KBM-7 (cell line): ENCODE data around the gene SSBP1.
A peak's percentile ranks its signal among the peaks of the same experiment; 100 is the strongest.

Experiments
- DNase-seq: peaks from one replicate; pipeline ENCODE4 v3.0.0-alpha.2; 2015
- in situ Hi-C: fragments of 300-500 bp; cut with MboI; formaldehyde crosslinking; loops from 2 replicates; pipeline ENCODE4 v1.14.3; 2020; ENCODE audit warnings: low sequenced_read_pairs, low pct_unique_long_range_greater_than_20kb, mixed read lengths

Gene SSBP1

DNA sequence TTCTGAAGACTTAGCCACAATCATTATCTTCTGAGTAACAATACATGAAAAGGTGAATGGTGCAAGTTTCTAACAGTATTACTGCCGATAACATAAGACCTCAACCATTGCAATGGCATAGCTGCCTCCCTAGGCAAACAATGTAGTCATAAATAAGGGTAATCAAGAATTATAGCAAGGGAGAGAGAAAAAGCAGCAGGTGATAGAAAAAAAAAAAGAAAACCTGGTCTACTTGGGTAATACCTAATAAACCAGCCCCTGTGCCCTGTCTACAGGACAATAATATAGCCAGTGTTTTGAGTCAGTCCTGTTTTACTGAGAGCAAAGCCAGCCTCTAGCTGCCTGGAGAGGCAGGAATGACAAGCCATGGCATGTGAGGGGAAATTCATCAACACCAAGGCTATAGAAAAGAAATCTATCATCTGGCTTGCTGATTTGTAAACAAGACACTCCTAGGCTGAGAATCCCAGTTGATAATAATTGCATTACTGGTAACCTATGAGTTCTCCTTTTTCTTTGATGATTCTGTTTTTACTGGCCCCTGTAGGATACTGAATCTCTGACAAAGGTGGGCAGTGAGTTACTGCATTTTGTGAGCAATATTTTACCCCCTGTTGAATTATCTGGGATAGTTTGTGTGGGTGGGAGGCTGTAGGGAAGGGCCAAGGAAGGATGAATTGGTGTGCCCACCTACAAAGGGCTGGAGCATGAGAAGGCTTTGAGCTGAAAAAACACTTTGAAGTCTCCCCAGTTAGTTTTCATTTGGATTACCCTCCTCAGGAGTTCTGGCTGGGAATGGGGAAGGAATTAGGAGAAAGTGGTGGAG lies 31.7 kb upstream of the SSBP1 start:
- in situ Hi-C loops, result no loop called here
- no peak for DNase-seq

DNA sequence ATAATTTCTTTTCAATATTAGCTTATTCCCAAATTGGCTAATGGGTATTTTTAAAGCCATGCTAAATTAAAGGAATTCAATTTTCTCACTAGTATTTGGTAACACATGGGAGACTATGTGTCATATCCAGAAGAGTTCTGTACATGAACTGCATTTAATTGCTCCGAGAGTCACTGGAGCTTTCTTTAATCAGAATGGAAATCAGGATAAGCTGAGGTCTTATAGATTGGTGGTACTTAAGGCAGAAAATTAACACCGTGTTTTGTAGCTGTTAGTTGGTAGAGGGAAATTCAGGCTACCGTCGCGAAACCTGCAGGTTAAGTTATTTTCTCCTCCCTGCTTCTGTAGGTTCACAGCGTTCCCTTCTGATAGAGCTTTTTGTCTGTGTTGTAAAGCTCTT lies 29.8 kb upstream of the SSBP1 start, which contains the start of gene WEE2:
Gene WEE2 (plus strand): TSS at position 3 of the 400 bp plus-strand sequence. CDS start 406 bp downstream, outside the sequence.
- in situ Hi-C loops, result no loop called here

DNA sequence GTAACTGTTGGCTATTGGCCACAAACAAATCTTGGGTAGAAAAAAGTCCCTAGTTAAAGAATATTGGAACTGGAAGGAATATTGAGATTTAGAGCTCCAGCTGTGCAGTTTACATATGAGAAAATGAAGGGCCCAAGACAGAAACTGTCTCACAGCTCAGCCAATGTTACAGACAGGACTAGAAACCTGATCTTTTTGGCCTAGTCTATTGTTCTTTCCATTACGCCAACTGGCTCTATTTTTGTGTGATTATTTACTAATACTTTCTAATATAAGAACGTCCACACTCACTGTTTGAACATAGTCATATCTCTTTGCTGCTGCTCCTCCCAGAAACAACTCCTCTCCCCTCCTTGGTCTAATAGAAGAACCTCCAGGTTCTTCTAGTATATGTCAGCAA lies 28.8 kb upstream of the SSBP1 start:
- in situ Hi-C loops, result no loop called here

More for the DNA sequence above, 29.8 kb upstream of the SSBP1 start, which contains the start of gene WEE2:
- no peak for DNase-seq

DNA sequence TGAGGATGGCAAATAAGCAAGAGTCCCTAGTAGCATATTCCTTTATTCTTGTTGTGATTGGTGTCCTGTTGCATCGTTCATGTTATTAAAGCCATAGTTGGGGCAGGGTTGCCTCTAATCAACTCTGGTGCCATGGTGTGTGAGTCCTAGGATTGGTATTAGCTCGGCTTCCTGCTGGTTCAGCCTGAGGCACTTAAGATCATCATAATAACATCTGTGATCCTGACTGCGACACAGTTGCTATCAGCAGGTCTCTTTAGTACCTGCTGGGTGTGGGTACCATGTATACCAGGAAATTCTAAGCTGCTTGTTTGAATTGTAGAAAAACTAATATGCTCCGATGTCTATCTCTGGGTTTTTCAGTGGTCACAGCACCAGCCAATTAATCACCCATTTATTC lies 28.4 kb upstream of the SSBP1 start:
- DNase-seq, result no peak
- in situ Hi-C loops, result no loop called here

More for the DNA sequence above, 28.8 kb upstream of the SSBP1 start:
- DNase-seq, result no peak

DNA sequence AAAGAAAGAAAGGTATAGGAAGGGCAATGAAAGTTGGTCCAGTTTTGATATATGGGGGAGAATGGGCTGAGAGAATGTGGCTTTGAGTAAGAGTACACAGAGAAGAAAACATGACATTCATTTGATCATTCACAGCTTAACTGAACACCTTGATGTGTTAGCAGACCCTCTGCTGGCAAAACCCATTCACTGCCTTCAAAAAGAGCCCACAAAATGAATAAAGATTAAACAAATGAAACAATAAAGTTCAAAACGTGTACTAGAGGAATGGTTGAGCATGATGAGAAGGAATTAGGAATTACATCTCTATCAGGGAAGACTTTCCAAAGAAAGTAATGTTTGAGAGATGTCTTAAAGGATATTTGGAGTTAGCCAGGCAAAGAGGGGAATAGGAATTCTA lies 27.9 kb upstream of the SSBP1 start:
- in situ Hi-C loops, result no loop called here
- DNase-seq, result no peak

DNA sequence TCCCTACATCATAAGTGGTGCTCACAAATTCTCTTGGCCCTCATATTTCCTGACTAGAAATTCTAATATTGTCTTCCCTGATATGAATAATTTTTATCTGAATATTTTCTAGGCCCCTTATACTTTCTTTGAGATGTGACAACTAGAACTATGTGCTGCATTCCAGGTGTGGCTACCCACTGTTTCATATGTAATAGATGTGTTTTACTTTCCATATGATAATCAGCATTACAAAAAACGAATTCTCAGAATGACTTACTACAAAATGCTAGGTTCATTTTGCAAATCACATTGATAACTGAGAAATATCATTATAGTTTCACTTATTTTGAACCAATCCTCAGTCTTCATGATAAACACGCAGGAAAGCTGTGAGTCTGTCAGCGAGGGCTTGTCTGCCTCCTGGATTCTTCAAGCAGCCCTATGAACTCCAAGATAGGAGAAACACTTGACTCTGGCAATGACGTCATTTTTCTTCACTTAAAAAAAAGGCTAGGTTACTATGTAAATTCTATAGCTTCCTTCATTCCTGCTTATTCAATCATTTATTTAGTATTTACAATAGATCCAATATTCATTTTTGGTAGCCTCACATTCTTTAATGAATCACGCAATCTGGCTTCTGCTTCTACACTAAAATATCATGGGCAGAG lies 25.4 kb upstream of the SSBP1 start:
- no peak for DNase-seq
- in situ Hi-C loops, result no loop called here

DNA sequence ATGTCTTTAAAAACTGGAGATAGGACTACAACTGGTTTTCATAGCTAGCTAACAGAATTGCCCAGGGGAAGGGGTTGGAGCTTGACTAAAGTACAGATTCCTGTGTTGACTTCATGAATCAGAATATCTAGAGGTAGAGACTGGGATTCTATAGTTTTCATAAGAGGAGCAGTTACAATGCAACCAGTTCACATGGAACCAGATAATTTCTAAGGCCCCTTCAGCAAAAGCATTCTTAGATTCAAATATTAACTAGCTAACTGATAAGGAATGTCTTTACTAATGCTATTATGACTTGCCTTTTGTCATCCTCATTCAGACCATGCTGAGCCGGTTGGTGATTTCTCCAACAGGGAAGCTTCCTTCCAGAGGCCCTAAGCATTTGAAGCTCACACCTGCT lies 24.3 kb upstream of the SSBP1 start:
- in situ Hi-C loops, result no loop called here

DNA sequence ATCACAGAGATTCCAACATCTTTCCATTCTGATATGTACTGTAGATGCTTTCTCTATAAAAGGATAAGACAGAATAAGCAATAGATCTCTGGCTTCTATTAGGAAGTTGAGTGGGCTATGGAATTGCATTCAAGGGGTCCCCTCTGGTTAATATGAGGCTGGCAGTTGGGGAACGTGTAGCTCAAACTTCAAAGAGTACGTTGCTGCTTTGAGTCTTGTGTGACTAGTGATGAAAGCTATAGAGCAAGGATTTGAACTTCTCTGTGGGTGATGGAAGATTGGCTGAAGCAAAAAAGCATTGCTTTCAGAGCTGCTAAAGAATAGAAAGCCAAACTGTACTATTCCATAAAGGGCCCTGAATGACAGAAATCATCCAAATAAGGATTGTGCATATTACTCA lies 23.6 kb upstream of the SSBP1 start:
- in situ Hi-C loops, result no loop called here
- no peak for DNase-seq

More for the DNA sequence above, 24.3 kb upstream of the SSBP1 start:
- DNase-seq, result no peak

DNA sequence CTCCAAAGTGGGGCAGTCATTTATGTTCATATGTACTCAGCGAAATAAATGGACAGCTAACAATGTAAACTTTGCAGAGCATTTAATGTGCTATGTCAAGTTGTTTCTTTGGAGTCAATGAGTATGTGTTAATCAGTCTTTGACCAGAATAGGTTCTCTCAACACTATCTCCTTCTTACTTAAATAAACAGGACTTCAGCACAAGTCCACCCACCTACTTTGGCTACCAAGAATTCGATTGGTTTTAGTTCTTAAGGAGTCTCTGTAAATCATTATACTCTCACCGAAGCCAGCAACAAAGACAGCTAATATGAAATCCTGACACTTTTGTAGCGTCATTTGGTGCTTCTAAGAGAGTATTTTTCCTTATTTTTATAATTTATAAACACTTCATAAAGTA lies 23.1 kb upstream of the SSBP1 start:
- in situ Hi-C loops, result no loop called here
- DNase-seq, result no peak

DNA sequence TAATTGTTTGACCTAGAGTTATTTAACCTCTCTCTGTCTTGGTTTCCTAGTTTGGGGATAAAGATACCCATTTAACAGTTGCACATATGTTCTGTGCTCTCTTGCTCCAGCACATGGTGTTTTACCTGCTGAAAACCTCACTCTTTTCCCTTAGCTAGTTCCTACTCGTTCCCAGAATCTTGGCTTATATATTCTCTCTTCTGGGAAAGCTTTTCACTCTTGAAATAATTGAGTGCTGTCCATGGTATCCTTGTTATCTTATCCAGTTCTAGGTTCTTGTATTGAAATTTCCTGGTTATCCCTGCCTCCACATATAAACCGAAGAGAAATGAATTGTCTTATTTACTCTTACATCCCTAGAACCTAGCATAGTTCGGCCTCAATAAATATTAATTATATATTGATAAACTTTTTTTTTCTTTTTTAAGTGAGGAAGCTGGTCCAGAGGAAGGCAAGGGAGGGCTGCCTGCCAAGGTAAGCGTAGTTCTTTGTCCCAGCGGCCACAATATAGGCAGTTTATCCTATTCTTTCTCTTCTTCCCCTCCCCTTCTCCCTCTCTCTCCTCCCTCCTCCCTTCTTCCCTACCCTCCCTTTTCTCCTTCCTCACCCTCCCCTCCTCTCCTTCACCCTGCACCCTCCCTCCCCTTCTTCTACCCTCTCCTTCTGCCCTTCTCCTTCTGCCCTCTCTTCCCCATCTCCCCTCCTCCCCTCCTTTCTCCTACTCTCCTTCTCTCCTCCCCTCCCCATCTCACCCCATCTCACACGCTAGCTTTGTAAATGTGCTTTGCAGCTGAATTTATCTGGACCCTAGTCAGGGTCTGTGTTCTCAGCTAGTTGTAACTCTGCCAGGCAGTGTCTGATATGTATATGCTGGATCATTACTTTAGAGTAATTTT lies 22.1 kb upstream of the SSBP1 start:
- in situ Hi-C loops, result no loop called here
- no peak for DNase-seq

DNA sequence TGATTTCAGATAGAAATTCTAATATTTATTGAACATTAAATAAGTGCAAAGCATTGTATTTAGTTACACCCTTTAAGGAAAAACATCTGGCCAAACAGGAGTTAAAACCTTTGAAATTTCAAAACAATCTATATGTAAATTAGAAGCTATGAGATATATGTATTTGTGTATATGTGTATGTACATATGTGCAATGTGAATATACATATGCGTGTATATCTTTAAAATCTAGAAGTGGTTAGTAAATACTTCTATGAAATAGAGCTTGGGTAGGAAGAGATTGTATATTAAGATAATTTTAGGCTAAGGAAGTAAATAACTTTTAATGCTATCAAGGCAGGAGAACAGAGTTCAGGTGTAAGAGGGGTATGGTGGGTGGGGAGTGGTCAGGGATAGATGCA lies 20.7 kb upstream of the SSBP1 start:
- in situ Hi-C loops, result no loop called here
- no peak for DNase-seq

DNA sequence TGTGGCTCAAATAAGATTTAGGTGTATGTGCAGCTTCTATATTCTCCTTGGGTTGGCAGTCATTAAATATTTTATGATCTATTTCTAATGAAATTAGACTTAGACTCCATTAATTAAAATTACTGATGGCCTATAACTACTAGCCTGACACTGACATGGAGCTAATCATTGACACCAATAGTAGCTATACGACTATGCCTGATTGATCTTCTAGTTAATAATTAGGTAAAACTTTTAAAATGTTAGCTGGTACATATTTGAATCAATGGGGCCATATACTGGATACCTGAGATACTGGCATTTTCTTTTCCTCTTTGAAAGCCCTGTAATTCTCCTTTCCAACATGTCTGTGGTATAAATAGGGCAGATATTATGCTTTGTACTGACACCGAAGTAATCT lies 15.6 kb upstream of the SSBP1 start:
- DNase-seq, result no peak
- in situ Hi-C loops, result no loop called here

DNA sequence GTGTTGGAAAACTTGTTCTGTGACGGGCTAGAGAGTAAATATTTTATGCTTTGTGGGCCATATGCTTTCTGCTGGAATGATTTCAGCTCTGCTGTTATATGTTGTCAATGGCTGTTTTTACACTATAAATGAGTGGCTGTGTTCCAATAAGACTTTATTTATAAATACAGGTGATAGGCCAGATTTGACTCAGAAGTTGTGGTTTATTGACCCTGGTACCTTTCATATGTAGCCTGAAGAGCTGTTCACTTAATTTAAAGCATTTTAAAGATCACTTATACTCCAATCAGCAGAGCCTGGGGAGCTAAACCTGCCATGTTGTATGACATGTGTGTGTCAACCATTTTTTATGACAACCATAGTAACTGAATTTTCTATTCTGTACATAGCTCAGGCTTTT lies 9.1 kb upstream of the SSBP1 start:
- DNase-seq, result no peak
- in situ Hi-C loops, result no loop called here

DNA sequence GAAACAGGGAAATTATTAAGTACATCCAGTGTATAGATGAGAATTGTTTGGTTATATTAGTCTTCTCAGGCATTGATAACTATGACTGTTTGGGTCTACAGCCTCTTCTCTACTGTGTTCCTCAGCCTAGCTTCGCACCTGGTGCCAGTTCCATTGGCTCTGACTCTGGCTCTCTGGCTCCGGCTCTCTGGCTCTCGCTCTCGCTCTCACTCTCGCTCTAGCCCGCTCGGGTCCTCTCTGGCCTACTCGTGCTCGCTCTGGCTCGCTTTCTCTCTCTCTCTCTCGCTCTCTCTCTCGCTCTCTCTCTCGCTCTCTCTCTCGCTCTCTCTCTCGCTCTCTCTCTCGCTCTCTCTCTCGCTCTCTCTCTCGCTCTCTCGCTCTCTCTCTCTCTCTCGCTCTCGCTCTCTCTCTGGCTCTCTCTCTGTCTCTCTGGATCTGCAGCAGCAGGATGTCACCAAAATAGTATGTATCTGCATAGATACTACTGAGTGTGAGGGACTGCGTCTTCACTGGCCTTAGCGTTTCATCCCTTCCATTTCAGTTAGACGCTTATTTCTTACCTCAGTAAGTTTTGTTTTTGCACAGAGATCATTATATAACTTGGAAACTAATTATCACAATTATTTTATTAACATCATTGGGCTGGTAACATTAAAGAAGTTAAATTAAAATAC lies 6.5 kb upstream of the SSBP1 start:
- no peak for DNase-seq
- in situ Hi-C loops, result no loop called here

DNA sequence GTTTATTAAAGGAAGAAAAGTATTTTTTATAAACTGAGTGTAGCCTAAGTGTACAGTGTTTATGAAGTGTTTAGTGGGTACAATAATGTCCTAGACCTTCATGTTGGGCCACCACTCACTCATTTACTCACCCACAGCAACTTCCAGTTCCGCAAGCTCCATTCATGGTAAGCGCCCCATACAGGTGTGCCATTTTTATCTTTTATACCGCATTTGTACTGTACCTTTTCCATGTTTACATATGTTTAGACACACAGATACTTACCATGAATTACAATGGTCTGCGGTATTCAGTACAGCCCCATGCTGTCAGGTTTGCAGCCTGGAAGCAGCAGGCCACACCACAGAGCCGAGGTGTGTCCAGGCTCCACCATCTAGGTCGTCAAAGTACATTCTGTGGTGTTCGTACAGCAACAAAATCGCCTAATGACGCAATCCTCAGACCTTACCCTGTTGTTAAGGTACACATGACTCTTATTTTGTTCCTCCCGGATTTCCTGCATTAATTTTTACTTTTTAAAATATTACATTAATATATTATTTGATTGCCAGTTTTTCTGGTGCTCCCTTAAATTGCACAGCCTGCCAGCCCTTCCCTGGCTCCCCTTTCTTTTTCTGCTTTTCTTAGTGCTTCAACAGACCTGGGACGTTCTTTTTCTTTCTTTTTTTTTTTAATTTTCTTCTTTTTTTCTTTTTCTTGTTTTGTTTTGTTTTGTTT lies 881 bp upstream of the SSBP1 start:
- DNase-seq, result peak; percentile 28
- in situ Hi-C loops, result no loop called here

DNA sequence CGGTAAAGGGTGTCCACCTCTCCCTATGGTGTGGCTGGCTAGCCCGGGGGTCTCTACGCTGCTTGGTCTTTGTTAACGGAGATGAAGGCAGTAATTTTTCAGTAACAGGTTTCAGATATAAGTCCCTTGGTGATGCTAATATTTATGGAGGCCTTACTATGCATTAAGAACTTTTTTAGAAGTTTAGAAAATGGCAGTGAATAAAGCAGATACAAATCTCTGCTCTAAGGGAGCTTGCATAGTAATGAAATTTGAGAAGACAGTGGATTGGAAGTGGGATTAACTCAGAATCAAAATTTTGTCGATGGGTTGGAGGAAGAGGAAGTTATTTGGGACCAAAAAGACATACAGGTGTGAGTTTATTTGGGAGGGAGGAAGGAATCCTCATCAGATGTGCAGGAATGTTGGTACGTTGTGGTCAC lies 445 bp downstream of the SSBP1 start:
- in situ Hi-C loops, result no loop called here
- DNase-seq, result no peak

DNA sequence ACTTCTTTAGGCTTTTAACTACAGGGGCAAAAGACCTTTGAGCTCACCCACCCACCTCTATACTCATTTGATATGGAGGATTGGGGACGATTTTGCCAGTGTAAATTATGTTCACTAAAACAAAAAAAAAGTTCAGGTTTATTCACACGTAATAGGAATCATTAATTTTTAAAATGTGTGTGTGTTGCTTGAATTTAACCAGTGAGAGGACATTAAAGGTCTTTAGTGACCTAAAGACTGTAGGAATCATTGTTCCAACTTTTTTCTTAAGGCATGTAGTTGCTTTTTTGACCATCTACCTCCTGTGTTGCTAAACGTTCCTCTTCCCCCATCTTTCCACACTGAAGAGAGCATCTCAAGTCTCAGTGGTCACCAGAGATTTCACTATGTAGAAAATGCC lies 1.1 kb downstream of the SSBP1 start:
- in situ Hi-C loops, result no loop called here
- DNase-seq, result no peak

DNA sequence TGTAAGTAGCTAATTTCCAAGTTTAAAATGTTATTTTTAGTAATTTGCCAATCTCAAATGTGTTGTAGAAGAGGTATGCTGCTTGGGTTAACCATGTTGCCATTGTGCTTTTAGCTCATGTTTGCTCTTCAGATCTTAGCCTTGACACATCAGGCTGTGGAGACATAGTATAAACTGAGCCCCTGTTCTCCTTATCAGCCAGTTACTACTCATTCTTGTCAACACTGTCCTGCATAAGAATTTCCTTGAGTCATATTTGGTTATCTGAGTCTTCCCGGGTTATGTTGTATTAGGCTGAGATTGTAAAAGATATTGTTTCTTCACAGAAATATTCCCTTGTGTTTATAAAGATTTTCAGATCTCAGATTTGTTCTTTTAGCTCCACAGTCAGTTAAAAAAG lies 4.1 kb downstream of the SSBP1 start:
- in situ Hi-C loops, result no loop called here

DNA sequence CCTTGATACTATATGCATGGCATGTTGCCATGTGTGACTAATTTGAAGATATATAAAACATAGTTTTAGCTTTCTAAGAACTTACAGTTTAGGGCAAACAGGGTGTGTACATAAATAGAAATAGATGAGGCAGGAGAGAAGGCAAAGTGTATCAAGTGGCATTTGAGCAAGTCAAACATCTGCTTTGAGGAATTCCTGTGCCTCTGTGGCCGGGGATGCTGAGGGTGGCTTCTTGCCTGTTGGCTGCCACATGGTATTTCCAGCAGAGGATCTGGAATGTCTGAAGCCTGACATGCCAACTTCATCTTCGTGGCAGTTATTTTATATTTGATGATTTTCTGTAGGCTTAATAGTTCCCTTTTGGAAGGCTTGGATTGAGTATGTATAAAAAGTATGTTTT lies 6.0 kb downstream of the SSBP1 start:
- DNase-seq, result no peak
- in situ Hi-C loops, result no loop called here

More for the DNA sequence above, 4.1 kb downstream of the SSBP1 start:
- no peak for DNase-seq
